Keratinocyte (primary cell): ENCODE results near the gene AKR7A3.

Source experiments
- EZH2 ChIP-seq: IDR thresholded peaks from one replicate; pipeline ENCODE4 v1.6.1; 2012; ENCODE audit warnings: inconsistent platforms, mild to moderate bottlenecking, low read length, moderate library complexity
- TF ChIP-seq, protein P1 (sequence below), 3 experiments: IDR thresholded peaks in 1 of 3; conservative IDR thresholded peaks in 1 of 3; optimal IDR thresholded peaks in 1 of 3; 2 replicates in 2 of 3; 3 replicates in 1 of 3; pipeline versions ENCODE3 to v1.5.1; 2011; ENCODE audit warnings: low read length in 3 of 3, mild to moderate bottlenecking in 3 of 3, moderate library complexity in 2 of 3, control low read depth in 1 of 3, inconsistent platforms in 1 of 3; ENCODE audit not compliant: insufficient read depth in 2 of 3; ENCODE audit errors: extremely low read depth in 1 of 3

DNA sequence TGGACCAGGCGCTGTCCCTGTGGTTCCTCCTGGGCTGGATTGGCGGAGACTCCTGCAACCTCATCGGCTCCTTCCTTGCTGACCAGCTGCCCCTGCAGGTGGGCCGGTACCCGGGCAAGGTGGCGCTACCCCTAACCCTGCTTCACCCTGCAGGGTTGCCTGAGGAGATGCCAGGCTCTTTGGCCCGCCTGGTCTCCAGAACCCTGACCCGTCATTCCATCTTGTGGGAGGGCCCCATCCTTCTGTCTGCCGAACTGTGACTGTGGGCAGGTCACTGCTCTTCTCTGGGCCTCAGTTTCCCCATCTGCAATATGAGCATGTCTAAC lies 36.1 kb upstream of the AKR7A3 start:
- TF ChIP-seq, protein P1, sequence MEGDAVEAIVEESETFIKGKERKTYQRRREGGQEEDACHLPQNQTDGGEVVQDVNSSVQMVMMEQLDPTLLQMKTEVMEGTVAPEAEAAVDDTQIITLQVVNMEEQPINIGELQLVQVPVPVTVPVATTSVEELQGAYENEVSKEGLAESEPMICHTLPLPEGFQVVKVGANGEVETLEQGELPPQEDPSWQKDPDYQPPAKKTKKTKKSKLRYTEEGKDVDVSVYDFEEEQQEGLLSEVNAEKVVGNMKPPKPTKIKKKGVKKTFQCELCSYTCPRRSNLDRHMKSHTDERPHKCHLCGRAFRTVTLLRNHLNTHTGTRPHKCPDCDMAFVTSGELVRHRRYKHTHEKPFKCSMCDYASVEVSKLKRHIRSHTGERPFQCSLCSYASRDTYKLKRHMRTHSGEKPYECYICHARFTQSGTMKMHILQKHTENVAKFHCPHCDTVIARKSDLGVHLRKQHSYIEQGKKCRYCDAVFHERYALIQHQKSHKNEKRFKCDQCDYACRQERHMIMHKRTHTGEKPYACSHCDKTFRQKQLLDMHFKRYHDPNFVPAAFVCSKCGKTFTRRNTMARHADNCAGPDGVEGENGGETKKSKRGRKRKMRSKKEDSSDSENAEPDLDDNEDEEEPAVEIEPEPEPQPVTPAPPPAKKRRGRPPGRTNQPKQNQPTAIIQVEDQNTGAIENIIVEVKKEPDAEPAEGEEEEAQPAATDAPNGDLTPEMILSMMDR (optimal IDR thresholded peaks at IDR 0.05 in 1 of 3, IDR thresholded peaks at IDR 0.05 in 1 of 3, conservative IDR thresholded peaks at IDR 0.05 in 1 of 3; ENCODE audit: extremely low read depth in 1 of 3, insufficient read depth in 2 of 3, low read length in 3 of 3), result no peak
- no peak for TF ChIP-seq EZH2
